D721Med (cell line): ENCODE results near the gene FUCA1.

Experiments
- DNase-seq: peaks from one replicate; pipeline ENCODE4 v3.0.0; 2011; ENCODE audit warnings: low spot score; ENCODE audit not compliant: insufficient read length
- FAIRE-seq: peaks from 2 replicates; lab custom pipeline; 2011; peaks lifted over from hg19 to GRCh38; lab: Jason Lieb, UNC
- TF ChIP-seq, protein P1 (sequence below): IDR thresholded peaks from 2 replicates; pipeline ENCODE4 v1.5.1; 2012; ENCODE audit warnings: mild to moderate bottlenecking, control low read depth; ENCODE audit not compliant: insufficient read depth; ENCODE audit errors: missing control alignments

FUCA1 gene

DNA sequence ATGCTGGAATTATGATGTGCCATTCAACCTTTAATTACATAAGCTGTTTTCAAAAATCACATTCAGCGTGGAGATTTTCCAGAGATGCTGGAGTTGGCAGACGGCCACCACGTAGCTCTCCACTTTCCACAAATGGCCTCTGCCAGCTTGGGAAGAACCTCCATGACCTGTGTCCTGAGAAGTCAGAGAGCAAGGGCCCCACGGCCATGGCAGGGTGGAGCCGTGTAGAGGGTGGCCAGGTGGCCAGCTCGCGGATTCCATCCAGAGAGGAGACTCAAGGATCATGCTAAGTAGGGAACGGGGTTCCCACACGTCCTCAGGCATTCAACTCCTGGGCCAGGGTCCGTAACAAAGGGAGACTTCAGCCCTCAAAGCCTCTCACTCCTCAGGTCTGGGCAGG lies 66.2 kb downstream of the FUCA1 start:
- FAIRE-seq (no peak), DNase-seq (no peak)
- TF ChIP-seq, protein P1, sequence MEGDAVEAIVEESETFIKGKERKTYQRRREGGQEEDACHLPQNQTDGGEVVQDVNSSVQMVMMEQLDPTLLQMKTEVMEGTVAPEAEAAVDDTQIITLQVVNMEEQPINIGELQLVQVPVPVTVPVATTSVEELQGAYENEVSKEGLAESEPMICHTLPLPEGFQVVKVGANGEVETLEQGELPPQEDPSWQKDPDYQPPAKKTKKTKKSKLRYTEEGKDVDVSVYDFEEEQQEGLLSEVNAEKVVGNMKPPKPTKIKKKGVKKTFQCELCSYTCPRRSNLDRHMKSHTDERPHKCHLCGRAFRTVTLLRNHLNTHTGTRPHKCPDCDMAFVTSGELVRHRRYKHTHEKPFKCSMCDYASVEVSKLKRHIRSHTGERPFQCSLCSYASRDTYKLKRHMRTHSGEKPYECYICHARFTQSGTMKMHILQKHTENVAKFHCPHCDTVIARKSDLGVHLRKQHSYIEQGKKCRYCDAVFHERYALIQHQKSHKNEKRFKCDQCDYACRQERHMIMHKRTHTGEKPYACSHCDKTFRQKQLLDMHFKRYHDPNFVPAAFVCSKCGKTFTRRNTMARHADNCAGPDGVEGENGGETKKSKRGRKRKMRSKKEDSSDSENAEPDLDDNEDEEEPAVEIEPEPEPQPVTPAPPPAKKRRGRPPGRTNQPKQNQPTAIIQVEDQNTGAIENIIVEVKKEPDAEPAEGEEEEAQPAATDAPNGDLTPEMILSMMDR = no peak

DNA sequence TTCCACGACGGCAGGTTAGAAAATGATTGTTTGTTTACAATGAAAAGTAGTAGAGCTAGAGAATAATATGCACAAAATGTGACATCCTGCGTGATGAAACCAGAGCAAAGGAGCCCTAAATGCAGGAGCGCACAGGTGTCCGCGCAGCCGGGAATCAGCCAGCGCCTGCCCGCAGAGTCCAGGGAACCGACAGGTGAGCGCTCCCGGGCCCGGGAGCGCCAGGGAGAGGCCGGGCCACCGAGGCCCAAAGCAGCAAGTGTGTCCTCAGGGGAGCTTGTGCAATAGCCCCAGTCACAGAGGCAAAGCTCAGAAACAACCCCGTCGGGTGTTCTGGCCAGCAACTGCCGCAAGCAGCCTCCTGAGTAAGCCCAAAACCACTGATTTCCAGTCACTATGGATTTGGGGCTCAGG lies 66.7 kb downstream of the FUCA1 start:
- TF ChIP-seq, protein P1 = no peak
- no peak for DNase-seq
- no peak for FAIRE-seq

DNA sequence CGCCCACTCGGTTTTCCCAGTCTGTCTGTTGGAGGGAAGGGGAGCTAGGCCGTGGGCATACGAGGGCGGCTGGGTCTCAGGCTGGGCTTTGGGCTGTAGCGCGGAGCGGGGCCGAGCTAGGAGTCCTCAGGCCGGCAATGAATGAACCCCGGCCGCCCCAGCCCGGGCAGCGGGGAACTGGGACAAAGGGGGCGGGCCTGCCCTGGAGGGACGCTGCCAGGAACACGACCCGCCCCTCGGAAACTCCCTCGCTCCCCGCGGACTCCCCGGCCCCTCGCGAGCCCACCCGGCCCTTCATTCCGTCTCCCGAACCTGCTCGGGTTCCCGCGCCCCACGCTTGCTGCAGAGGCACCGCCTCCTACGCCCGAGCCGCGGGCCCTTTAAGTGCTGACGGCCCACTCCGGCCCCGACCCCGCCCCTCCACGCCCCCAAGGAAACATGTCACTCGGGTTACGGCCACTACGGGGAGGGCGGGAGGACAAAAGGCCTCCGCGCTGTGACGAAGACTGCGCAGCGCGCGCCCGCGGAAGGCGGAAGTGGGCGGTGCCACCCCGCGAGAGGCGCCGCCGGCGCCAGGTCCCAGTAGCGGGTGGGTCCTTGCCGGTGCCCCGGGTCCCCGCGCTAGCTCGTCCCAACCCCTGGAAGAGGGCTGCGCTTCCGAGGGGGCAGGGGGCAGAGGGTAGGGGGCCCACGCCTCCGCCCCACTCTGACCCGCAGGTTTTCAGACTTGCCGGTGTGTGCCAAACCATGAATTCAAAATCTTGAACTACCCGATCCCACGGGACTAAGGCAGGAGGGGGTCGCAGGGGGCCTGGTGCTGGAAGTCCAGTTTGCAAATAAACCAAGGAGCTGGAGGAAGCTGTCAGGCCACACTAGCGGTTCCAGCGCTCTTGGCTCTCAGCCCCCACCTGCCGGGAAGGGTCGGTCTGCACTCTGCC lies 67.4 kb downstream of the FUCA1 start, which contains the start of gene GALE:
GALE (minus strand) TSS at position 355 of the 938 bp plus-strand sequence. CDS start 1,747 bp downstream, outside the sequence.
- TF ChIP-seq, protein P1 = no peak
- FAIRE-seq (no peak), DNase-seq (peak; percentile 89)

DNA sequence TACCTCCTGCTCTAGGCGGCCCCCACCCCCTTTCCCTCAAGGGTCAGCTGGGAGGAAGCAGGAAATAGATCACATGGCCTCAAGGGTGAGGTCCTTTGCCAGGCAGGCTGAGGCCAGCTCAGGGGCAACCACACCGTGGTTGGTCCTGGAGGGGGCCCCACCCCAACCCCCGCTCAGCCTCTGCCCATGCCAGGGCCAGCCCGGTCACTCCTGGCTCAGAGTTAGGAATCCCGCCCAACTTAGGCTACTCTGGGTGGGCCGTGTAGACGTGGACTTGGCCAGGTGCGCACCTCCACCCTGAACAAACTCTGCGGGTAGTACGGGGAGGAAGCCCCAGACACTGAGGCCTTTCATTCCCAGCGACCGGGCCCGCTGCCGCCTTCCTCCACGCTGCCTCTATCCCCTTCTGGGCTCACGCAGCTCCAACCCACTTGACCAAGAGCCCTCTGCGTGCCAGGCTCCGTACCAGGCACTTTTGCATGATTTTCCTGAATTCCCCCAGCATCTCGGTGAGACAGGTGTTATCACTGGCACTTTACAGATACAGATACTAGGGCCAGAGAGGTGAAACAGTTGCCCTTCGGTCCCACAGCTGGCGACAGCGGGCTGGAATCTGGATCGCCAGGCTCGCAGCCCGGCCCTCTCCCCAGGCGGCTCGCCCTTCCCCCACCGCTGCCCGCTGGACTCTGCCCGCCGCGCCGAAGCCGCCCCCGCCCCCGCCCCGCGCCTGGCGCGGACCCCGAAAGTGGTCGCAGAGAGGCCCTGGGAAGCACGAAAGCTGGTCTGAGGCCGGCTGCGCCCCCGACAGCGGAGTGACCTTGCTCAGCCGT lies 68.3 kb downstream of the FUCA1 start:
- TF ChIP-seq, protein P1 = no peak
- no peak for DNase-seq
- FAIRE-seq = no peak

DNA sequence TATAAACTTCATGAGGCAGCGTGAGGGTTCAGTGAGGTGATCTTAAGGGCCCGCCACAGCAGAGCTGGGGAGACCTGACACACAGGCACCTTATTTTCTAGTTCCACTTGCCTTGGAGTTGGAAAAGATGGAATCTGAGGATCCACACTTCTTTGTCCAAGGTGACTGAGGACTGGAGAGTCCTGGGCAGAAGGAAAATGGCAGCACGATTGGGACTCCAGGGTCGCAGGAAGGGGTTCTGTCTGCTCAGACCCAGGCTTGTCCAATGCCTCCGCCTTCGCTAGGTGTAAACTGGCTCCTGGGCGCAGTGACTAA lies 68.9 kb downstream of the FUCA1 start:
- DNase-seq (no peak), FAIRE-seq (no peak)
- TF ChIP-seq, protein P1 = no peak

DNA sequence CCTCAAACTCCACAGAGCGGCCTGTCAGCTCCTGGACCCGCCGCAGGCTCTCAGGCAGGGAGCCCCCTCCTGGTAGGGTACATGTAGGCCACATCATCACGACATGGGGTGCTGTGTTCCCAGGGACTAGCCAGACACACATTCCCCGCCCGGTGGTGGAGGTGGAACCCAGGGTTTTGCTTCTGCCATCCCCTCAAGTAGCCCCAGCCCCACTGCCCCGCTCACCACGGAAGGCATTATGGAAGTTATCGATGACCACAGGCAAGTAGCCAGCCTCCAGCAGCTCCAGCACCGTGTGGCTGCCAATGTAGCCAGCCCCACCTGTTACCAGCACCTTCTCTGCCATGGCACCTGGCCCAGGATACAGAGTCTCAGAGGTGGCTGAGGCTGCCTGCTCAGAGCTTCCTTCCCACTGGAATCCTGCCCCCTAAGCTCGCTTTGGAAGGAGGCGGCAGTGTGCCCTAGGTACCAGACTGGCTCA lies 69.4 kb downstream of the FUCA1 start:
- DNase-seq = no peak
- TF ChIP-seq, protein P1 = no peak
- FAIRE-seq = no peak
